Gastrocnemius medialis (tissue), 4 donors: Measurements from ENCODE around the gene ILDR1. TPM values are rescaled to one million over a fixed set of nuclear protein-coding genes. Genes with fewer than 3 reads are reported as not detected.

Experiments used
- ATAC-seq, 2 donors: fragments of 150-250 bp; one replicate each; pipeline ENCODE4 v1.9.1; 2016
- DNase-seq, 2 donors: peaks; one replicate each; pipeline ENCODE4 v3.0.0-alpha.2; 2019
- H3K27ac ChIP-seq, 4 donors: fragments of 200-600 bp; sonication (generic); 1 replicate in 1 of 4; 2 replicates in 3 of 4; pipeline ENCODE4 v1.5.1; 2016 to 2018; ENCODE audit warnings: mild to moderate bottlenecking in 2 of 4, moderate library complexity in 1 of 4
- H3K27me3 ChIP-seq, 3 donors: fragments of 200-600 bp; sonication (generic) in 2 of 3; 1 replicate in 1 of 3; 2 replicates in 2 of 3; pipeline versions ENCODE4 v1.5.1 to v1.6.0; 2016 to 2019; ENCODE audit warnings: mild to moderate bottlenecking in 1 of 3, moderate library complexity in 1 of 3
- H3K36me3 ChIP-seq, 2 donors: fragments of 200-600 bp; sonication (generic) in 1 of 2; one replicate each; pipeline ENCODE4 v1.5.1; 2017 to 2018
- H3K4me1 ChIP-seq, 2 donors: fragments of 200-600 bp; sonication (generic) in 1 of 2; one replicate each; pipeline ENCODE4 v1.5.1; 2016 to 2017; ENCODE audit warnings: mild to moderate bottlenecking in 2 of 2
- H3K4me3 ChIP-seq, 4 donors: fragments of 200-600 bp; sonication (generic) in 3 of 4; 1 replicate in 1 of 4; 2 replicates in 3 of 4; pipeline ENCODE4 v1.5.1; 2016 to 2019; ENCODE audit warnings: mild to moderate bottlenecking in 2 of 4
- H3K9me3 ChIP-seq, 3 donors: fragments of 200-600 bp; sonication (generic) in 2 of 3; 1 replicate in 1 of 3; 2 replicates in 2 of 3; pipeline ENCODE4 v1.5.1; 2016 to 2019
- POLR2A ChIP-seq, 2 donors: fragments of 450-650 bp; IDR thresholded peaks; one replicate each; pipeline ENCODE4 v1.6.1; 2017; ENCODE audit warnings: antibody characterized with exemption in 2 of 2, mild to moderate bottlenecking in 2 of 2, moderate library complexity in 2 of 2
- in situ Hi-C, 4 donors: fragments of 200-750 bp; cut with MboI; loops; one replicate each; pipeline versions ENCODE4 v1.15.0 to v1.8.0; 2017; ENCODE audit warnings: low sequenced_read_pairs in 4 of 4
- intact Hi-C: fragments of 100-400 bp; cut with DNase I; formaldehyde crosslinking; loops from one replicate; pipeline ENCODE4 v1.15.1; 2023; ENCODE audit warnings: low total_unique reads
- total RNA-seq, 4 donors: library from RNA; depleted of rRNA; stranded (reverse); fragments of >200 nt; gene quantifications; one replicate each; pipeline versions ENCODE4 v1.1.0 to v1.2.3, GENCODE V29; 2016
- TF ChIP-seq, protein P1 (sequence below), 5 experiments: fragments of 450-650 bp in 3 of 5; fragments of 200-600 bp in 2 of 5; sonication (generic) in 2 of 5; IDR thresholded peaks in 4 of 5; conservative IDR thresholded peaks in 1 of 5; 1 replicate in 4 of 5; 2 replicates in 1 of 5; pipeline ENCODE4 v1.5.1; 2016 to 2019; ENCODE audit warnings: antibody characterized with exemption in 5 of 5, mild to moderate bottlenecking in 3 of 5, moderate library complexity in 3 of 5

Gene ILDR1
- total RNA-seq, 4 donors from 2014 or later, result not detected

DNA sequence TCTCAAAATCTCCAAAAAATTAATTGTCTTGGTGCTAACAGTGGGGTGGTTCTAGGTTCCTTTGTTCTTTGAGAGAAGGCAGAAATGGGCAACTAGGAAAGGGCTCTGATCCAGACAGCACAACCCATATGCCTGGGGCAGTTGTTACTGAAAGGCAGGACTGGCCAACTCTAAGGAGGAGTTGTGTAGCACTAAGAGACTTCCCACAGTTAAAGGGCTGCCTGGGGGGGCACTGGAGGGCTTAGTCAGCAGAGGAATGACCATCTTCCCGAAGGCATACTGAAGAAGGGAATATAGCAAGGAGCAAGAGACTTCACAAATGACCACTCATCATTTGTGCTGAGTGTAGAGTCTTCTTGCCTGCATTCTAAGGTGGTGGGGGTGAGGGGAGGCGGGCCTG is 15.8 kb downstream of the ILDR1 start:
- Histone ChIP-seq H3K9me3 (no peaks in the 10 kb centered on the region), H3K4me1 (no peaks in the 10 kb centered on the region), H3K36me3 (no peaks in the 10 kb centered on the region), H3K27me3 (no peaks in the 10 kb centered on the region), H3K4me3 (no peak overlapping the region), H3K27ac (no peak overlapping the region)
- ATAC-seq, result no peak
- intact Hi-C loops, result no loop called here
- no peak for TF ChIP-seq POLR2A (IDR thresholded peaks at IDR 0.05)
- TF ChIP-seq, protein P1, sequence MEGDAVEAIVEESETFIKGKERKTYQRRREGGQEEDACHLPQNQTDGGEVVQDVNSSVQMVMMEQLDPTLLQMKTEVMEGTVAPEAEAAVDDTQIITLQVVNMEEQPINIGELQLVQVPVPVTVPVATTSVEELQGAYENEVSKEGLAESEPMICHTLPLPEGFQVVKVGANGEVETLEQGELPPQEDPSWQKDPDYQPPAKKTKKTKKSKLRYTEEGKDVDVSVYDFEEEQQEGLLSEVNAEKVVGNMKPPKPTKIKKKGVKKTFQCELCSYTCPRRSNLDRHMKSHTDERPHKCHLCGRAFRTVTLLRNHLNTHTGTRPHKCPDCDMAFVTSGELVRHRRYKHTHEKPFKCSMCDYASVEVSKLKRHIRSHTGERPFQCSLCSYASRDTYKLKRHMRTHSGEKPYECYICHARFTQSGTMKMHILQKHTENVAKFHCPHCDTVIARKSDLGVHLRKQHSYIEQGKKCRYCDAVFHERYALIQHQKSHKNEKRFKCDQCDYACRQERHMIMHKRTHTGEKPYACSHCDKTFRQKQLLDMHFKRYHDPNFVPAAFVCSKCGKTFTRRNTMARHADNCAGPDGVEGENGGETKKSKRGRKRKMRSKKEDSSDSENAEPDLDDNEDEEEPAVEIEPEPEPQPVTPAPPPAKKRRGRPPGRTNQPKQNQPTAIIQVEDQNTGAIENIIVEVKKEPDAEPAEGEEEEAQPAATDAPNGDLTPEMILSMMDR (IDR thresholded peaks at IDR 0.05 in 4 of 5, conservative IDR thresholded peaks at IDR 0.05 in 1 of 5), result no peak
- in situ Hi-C loops, result no loop called here
- DNase-seq, result no peak

DNA sequence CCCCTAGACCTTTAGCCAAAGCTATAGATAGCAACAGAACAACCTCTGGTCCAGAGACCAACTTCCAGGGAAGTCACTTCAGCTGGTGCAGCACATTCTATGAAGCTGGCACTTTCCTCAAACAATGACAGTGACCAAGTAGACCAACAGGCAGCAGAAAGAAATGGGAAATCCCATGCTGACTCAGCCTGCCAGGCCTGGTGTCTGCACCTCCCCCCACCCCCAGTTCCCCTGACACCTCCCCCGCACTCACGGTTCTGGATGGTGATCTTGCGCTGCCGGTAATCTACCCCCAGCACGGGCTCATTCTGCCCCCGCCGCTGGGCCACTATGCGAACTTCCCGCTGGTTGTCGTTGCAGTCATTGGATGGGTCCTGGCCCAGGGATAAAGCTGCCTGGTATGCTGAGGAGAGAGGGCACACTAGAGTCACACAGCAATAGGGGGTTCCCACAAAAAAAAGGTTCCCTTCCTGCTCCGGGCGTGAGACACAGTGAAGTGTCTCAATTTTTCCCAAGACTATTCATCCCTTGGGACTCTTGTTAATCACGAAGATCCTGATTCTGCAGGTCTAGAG is 17.0 kb downstream of the ILDR1 start:
- in situ Hi-C loops, result no loop called here
- intact Hi-C loops, result no loop called here
- no peak overlapping the region for H3K4me3 ChIP-seq
- no peak for DNase-seq
- no peaks in the 10 kb centered on the region for H3K27me3 ChIP-seq
- no peak overlapping the region for H3K27ac ChIP-seq
- no peaks in the 10 kb centered on the region for H3K36me3 ChIP-seq
- no peaks in the 10 kb centered on the region for H3K4me1 ChIP-seq
- TF ChIP-seq POLR2A (IDR thresholded peaks at IDR 0.05), result no peak
- TF ChIP-seq, protein P1 (IDR thresholded peaks at IDR 0.05 in 4 of 5, conservative IDR thresholded peaks at IDR 0.05 in 1 of 5), result no peak
- no peaks in the 10 kb centered on the region for H3K9me3 ChIP-seq
- ATAC-seq, result no peak

DNA sequence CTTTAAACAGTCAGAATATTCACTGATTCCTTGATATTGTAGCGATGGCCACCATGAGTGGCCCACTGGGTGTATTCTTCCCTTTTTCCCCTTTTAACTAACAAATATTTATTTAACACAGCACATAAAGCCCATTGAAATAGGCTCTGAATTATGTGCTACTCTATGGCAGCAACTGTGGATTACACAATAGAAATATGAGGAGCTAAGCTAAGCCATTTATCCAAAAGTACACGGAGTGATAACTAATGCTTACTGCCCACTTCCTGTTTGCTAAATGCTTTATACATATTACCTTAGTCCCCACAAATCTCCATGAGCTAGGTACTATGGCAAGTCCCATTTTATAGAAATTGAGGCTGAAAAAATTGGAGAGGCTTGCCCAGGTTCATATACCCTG is 17.9 kb downstream of the ILDR1 start:
- TF ChIP-seq, protein P1 (IDR thresholded peaks at IDR 0.05 in 4 of 5, conservative IDR thresholded peaks at IDR 0.05 in 1 of 5), result no peak
- TF ChIP-seq POLR2A (IDR thresholded peaks at IDR 0.05), result no peak

DNA sequence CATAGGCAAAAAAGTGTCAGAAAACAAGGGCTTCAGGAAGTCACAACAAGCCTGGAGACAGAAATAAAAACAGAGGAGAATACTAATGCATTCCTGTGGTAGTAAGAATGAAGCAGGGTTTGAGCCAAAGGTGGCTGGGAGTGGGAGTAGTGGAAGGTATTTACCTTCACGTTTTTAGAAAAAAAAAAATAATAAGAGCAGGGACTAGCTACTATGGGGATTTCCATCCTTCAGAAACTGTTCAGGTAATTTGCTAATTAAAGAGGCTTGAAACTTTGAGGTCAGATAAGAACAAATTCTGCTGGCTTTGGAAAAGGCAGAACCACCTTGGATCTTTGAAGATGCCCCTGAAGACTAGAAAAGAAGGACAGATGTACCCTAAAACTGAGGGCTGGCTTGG is 18.4 kb downstream of the ILDR1 start:
- H3K4me3 ChIP-seq, result no peak overlapping the region
- no peaks in the 10 kb centered on the region for H3K9me3 ChIP-seq
- no peaks in the 10 kb centered on the region for H3K36me3 ChIP-seq
- no peak for ATAC-seq
- in situ Hi-C loops (no loop called here), intact Hi-C loops (no loop called here)
- TF ChIP-seq, protein P1 (IDR thresholded peaks at IDR 0.05 in 4 of 5, conservative IDR thresholded peaks at IDR 0.05 in 1 of 5), result no peak
- TF ChIP-seq POLR2A (IDR thresholded peaks at IDR 0.05), result no peak
- no peaks in the 10 kb centered on the region for H3K4me1 ChIP-seq
- DNase-seq, result no peak
- no peak overlapping the region for H3K27ac ChIP-seq
- no peaks in the 10 kb centered on the region for H3K27me3 ChIP-seq

More for the DNA sequence above, 17.9 kb downstream of the ILDR1 start:
- intact Hi-C loops (no loop called here), in situ Hi-C loops (no loop called here)
- Histone ChIP-seq H3K27ac (no peak overlapping the region), H3K27me3 (no peaks in the 10 kb centered on the region), H3K36me3 (no peaks in the 10 kb centered on the region), H3K4me1 (no peaks in the 10 kb centered on the region), H3K9me3 (no peaks in the 10 kb centered on the region), H3K4me3 (no peak overlapping the region)
- ATAC-seq (peak in 1 of 2 donors; percentile 23), DNase-seq (no peak)

DNA sequence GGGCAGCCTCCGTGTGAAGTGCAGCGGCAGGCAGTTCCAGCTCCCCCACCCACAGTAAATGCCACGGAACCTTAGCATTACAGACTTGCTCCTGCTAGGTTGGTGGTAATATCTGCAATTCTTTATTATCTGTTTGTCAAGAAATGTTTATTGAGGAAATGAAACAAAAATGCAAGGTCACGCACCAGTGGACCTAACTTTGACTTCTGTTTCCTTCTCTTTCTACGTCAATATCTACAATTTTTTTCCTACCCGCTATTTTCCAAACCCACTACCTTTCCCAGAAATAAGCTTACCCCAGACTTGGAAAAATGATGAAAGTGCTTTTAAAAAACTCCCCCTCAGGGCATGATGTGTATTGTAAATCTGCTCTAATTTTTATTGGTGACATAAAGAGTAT is 18.9 kb downstream of the ILDR1 start:
- Histone ChIP-seq H3K4me3 (no peak overlapping the region), H3K27me3 (no peaks in the 10 kb centered on the region), H3K36me3 (no peaks in the 10 kb centered on the region), H3K27ac (no peak overlapping the region), H3K4me1 (no peaks in the 10 kb centered on the region), H3K9me3 (no peaks in the 10 kb centered on the region)
- intact Hi-C loops (no loop called here), in situ Hi-C loops (no loop called here)
- no peak for ATAC-seq
- TF ChIP-seq, protein P1 (IDR thresholded peaks at IDR 0.05 in 4 of 5, conservative IDR thresholded peaks at IDR 0.05 in 1 of 5), result no peak
- no peak for TF ChIP-seq POLR2A (IDR thresholded peaks at IDR 0.05)
- DNase-seq, result no peak
